ENCODE measurements around the gene ORC3.
"Not testable (repeated sequence)": the region's sequence is repeated elsewhere in the genome, so short reads cannot be mapped to it uniquely, and the experiment has no call there.

Gene ORC3

GRCh38 chr6:87606199-87606598 is 16.3 kb downstream of the ORC3 start:
- no peak for DNase-seq

DNA sequence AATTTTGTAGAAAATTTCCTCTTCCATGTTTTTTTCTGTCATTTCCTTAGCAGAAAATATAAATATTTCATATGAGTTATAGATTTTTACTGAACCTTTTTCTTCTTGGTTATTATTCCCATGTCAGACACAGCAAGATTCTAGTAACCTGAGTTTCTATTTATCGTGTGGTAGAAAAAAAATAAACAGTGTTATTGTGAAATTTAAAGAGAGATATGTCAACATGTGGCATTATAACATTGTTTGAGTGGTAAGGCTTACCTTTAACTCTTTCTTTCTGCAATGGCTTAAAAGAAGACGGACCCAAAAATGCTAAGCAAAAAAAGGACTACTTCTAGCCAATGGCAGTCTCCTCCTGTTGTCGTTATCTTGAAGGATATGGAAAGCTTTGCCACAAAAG is 18.9 kb downstream of the ORC3 start:
- no peak for DNase-seq

DNA sequence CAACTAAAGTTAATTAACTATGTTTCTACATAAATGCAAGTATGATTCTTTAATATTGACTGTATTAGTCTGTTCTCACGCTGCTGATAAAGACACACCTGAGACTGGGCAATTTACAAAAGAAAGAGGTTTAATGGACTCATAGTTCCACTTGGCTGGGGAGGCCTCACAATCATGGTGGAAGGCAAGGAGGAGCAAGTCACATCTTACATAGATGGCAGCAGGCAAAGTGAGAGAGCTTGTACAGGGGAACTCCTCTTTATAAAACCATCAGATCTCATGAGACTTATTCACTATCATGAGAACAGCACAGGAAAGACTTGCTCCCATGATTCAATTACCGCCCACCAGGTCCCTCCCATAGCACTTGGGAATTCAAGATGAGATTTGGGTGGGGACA is 23.1 kb downstream of the ORC3 start:
- not testable (repeated sequence) for DNase-seq

DNA sequence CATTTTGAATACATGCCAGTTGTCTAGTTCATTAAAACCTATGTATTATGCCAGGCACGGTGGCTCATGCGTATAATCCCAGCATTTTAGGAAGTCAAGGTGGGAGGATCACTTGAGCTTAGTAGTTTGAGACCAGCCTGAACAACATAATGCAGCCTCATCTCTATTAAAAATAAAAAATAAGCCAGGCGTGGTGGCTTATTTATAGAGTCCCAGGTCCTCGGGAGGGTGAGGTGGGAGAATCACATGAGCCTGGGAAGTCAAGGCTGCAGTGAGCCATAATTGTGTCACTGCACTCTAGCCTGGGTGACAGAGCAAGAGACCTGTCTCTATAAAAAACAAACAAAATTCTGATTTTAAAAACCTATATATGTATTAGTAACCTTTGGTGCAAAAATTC is 27.5 kb downstream of the ORC3 start:
- DNase-seq: no peak

GRCh38 chr6:87618531-87618930 is 28.6 kb downstream of the ORC3 start:
- DNase-seq: no peak

DNA sequence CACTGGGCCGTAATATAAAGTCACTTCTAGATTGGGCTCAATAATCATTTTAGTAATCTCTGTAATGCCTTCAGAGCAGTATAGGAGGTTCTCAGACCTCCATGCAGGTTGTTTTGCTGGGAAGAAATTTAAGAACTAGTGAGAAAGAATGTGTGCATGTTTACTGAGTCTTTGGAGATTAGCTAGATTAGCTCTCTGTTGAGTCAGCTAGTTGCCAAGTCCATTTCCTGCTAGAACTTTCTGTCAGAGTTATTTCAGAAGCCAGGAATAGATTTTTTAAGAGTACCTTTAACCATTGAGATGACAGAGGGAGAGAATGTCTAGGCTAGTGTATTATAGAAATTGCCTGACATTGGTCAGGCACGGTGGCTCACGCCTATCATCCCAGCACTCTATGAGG is 33.3 kb downstream of the ORC3 start:
- no peak for DNase-seq

DNA sequence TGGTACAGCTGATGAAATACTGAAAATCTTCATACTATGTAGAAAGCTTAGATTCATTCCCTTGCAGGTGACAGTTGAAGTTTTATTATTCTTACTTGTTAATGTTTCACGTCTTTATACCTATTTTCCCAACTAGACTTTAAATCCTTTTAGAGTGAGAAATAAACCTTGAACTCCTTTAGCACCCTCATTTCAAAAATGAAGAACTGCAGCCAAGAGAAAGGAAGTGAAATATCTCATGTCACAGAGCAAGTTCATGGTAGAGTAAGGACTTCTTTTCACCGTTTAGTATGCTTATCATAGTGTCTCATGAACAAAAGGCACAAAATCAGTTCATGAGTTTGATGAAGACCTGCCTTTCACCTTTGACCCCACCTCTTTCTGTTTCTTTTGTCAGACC is 38.5 kb downstream of the ORC3 start:
- no peak for DNase-seq

DNA sequence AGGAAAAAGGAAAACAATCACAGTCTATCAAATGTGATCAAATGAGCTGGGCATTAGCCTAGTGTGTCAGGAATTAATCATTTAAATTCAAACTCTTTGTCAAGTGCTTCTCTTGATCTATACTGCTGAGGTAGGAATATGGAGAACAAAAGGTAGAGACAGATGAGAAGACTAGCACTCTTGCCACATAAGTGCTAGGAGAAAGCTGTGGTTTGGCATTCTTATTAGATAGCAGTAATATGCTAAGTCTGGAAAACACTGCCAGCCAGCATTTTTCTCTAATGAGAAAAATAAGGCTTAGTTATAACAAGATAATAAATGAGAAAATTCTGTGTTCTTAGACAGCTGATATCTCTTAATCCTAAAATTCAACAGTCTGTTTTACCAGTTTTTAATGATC is 38.9 kb downstream of the ORC3 start:
- DNase-seq: no peak

DNA sequence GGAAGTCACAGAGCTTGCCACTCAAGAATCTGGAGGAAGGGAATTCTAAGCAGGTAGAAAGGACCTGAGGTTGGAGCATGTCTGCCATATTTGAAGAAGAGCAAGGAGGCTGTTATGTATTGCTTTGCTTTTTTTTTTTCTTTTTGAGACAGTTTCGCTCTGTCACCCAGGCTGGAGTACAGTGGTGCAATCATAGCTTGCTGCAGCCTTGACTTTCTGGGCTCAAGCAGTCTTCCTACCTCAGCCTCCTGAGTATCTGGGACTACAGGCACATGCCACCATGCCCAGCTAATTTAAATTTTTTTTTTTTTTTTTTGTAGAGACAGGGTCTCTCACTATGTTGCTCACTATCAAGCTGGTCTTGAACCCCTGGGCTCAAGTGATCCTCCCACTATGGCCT is 40.8 kb downstream of the ORC3 start:
- no peak for DNase-seq

DNA sequence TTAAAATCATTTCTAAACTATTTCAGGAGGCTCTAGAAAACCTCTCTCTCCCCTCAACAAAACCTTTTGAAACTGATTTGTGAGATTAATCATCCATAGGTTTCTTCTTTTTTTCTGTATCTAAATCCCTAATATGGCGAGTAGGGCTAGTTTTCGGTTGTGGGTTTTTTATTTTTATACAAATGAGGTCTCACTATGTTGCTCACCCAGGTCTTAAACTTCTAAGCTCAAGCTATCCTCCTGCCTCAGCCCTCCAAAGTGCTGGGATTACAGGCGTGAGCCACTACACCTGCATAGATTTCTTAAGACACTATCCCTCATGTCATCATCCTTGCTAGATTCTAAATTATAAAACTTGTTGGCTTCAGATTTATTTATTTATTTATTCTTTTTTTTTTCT is 43.9 kb downstream of the ORC3 start:
- no peak for DNase-seq

- no peak for DNase-seq
Measured at GRCh38 chr6:87636315-87636714, 46.4 kb downstream of the ORC3 start.

DNA sequence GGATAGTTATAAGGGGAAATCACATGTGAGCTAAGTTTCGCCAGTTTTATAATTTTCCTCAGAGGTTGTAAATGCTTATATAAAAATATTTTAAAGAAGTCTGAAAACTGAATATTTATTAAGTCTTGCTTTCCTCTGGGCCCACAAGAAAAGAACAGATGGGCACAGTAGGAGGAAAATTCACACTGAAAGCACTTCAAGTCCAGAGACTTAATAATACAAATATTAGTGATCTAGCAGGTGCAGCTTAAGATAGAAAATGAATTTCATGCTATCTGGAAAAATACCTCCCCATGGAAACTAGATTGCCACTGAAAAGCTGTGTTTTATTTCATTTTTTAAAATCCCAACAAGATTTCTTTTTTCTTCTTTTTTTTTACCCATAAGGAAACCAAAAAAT is 47.2 kb downstream of the ORC3 start:
- no peak for DNase-seq

- no peak for DNase-seq
Measured at GRCh38 chr6:87639373-87639772, 49.4 kb downstream of the ORC3 start.

GRCh38 chr6:87641065-87641692 is 51.2 kb downstream of the ORC3 start:
- DNase-seq: no peak

- DNase-seq: no peak
Measured at GRCh38 chr6:87645080-87645479, 55.1 kb downstream of the ORC3 start.

- no peak for DNase-seq
Measured at GRCh38 chr6:87653074-87653962, 63.4 kb downstream of the ORC3 start.

DNA sequence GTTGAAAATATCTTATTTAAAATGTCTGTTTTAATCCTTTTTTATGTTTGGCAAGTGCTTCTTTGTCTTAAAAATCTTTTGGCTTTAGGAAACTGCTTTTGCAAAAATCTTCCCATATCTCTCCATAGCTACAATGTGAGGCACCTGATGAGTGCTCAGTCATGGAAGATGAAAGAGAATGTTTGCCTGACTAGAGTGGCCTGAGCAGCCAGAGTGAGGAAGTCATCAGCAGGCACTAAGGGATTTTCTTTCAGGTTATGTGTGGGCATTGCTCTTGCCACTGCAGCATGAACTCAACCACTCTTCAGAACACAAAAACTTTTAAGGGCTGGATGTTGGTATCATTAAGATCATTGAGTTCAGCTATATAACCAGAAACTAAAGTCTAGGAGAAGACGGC is 64.2 kb downstream of the ORC3 start:
- DNase-seq: no peak

DNA sequence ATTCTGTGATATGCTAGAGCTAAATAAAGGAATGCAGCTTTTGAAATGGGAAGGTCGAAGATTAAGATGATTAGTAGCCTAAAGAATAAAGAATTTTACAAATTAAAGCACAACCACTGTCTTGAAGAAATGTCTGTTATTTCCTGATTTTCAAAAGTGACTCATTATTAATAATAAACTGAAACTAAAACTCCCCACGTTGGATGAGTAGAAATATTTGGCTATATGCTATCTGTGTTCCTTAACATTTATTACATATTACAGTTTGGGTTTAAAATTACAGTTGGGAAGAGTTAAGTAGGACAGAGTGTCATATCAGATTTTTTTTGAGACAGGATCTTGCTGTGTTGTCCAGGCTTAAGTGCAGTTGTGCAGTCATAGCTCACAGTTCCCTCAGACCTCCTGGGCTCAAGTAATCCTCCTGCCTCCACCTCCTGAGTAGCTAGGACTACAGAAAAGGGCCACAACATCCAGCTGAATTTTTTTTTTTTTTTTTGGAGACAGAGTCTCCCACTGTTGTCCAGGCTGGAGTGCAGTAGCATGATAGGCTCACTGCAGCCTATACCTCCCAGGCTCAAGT is 65.0 kb downstream of the ORC3 start:
- no peak for DNase-seq

GRCh38 chr6:87655824-87656223 is 65.9 kb downstream of the ORC3 start:
- DNase-seq: no peak

GRCh38 chr6:87656857-87657256 is 66.9 kb downstream of the ORC3 start:
- DNase-seq: no peak

- DNase-seq: no peak
Measured at GRCh38 chr6:87658516-87658915, 68.6 kb downstream of the ORC3 start.

GRCh38 chr6:87660226-87660911 is 70.4 kb downstream of the ORC3 start:
- no peak for DNase-seq

DNA sequence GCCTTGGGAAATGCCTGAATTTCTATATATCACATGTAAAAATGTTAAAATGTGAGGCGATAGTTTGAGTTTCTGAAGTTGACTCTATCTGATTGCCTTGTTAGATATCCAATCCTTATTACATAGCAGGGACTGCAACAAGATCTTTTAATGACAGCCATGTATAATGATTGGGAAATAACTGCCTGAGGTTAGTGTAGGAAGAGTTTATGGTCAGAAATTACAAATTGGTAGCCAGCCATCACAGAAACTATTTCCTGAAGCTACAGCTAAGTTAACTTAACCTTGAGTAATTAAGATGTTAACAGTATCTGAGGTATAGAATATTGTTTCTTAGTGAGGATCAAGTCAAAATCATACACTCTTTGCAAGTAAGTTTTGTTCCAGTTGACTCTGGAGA is 71.1 kb downstream of the ORC3 start:
- no peak for DNase-seq

DNA sequence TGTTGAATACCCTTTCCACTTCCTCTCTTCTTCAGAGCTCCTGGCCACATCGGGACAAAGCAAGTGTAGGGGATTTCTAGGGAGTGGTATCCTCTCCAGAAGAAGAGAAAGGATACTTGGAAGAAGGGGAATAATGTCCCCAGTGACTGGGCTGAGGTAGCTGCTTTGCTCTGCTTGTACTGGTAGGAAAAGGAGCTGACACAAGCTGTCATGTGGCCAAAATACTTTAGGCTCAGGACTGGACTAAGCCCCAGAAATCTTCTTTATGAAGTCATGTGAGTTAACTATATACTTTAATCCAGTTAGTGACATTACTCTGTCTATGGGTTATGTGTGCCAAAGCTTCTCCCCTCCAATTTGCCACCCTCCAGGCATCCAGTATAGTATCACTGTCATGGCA is 71.6 kb downstream of the ORC3 start:
- no peak for DNase-seq

All from inflammatory macrophage treated with lipopolysaccharide for 1 hour (primary cell).